Activated T-cell treated with anti-CD3 and anti-CD28 coated beads, Interleukin-2, amount 50 U/mL, for 24 hours (primary cell): Measurements from ENCODE around the gene LIN7A.

Source experiments
- DNase-seq: peaks from one replicate; pipeline ENCODE4 v3.0.0-alpha.2; 2020
- H3K27ac Mint-ChIP-seq: 2 replicates; pipeline ENCODE4 v1.8.0; 2020; ENCODE audit warnings: mild to moderate bottlenecking, mixed read lengths
- H3K27me3 Mint-ChIP-seq: 2 replicates; pipeline ENCODE4 v1.8.0; 2020; ENCODE audit warnings: mixed read lengths
- H3K36me3 Mint-ChIP-seq: 2 replicates; pipeline ENCODE4 v1.8.0; 2020; ENCODE audit warnings: low read depth, mixed read lengths
- H3K4me1 Mint-ChIP-seq: 2 replicates; pipeline ENCODE4 v1.8.0; 2020; ENCODE audit warnings: low read depth, mixed read lengths
- H3K4me3 Mint-ChIP-seq: 2 replicates; pipeline ENCODE4 v1.8.0; 2020; ENCODE audit warnings: mild to moderate bottlenecking, moderate library complexity, mixed read lengths
- H3K9me3 Mint-ChIP-seq: 2 replicates; pipeline ENCODE4 v1.8.0; 2020; ENCODE audit warnings: mixed read lengths

The LIN7A gene

GRCh38 chr12:80858356-80858755 is 79.4 kb downstream of the LIN7A start:
- DNase-seq = no peak
- Mint-ChIP-seq H3K36me3 (no peaks in the 10 kb centered on the region), H3K4me1 (no peaks in the 10 kb centered on the region), H3K27ac (no peak overlapping the region), H3K27me3 (no peaks in the 10 kb centered on the region), H3K4me3 (no peak overlapping the region), H3K9me3 (no peaks in the 10 kb centered on the region)

- H3K27ac Mint-ChIP-seq = no peak overlapping the region
- H3K36me3 Mint-ChIP-seq = no peaks in the 10 kb centered on the region
- no peaks in the 10 kb centered on the region for H3K4me1 Mint-ChIP-seq
- no peak overlapping the region for H3K4me3 Mint-ChIP-seq
- no peak for DNase-seq
- H3K9me3 Mint-ChIP-seq = no peaks in the 10 kb centered on the region
- H3K27me3 Mint-ChIP-seq = no peaks in the 10 kb centered on the region
Observed at GRCh38 chr12:80857311-80857710, 80.4 kb downstream of the LIN7A start.

GRCh38 chr12:80849337-80849736 is 88.4 kb downstream of the LIN7A start:
- no peaks in the 10 kb centered on the region for H3K36me3 Mint-ChIP-seq
- H3K27me3 Mint-ChIP-seq = no peaks in the 10 kb centered on the region
- no peaks in the 10 kb centered on the region for H3K4me1 Mint-ChIP-seq
- DNase-seq = no peak
- H3K9me3 Mint-ChIP-seq = peaks cover 2% of the 10 kb centered on the region
- no peak overlapping the region for H3K4me3 Mint-ChIP-seq
- H3K27ac Mint-ChIP-seq = no peak overlapping the region

- no peaks in the 10 kb centered on the region for H3K27me3 Mint-ChIP-seq
- no peaks in the 10 kb centered on the region for H3K36me3 Mint-ChIP-seq
- DNase-seq = no peak
- H3K27ac Mint-ChIP-seq = no peak overlapping the region
- peaks cover 2% of the 10 kb centered on the region for H3K9me3 Mint-ChIP-seq
- H3K4me1 Mint-ChIP-seq = no peaks in the 10 kb centered on the region
- no peak overlapping the region for H3K4me3 Mint-ChIP-seq
Observed at GRCh38 chr12:80848858-80849257, 88.9 kb downstream of the LIN7A start.

- no peaks in the 10 kb centered on the region for H3K36me3 Mint-ChIP-seq
- H3K4me1 Mint-ChIP-seq = no peaks in the 10 kb centered on the region
- peaks cover 2% of the 10 kb centered on the region for H3K9me3 Mint-ChIP-seq
- no peak for DNase-seq
- no peaks in the 10 kb centered on the region for H3K27me3 Mint-ChIP-seq
- H3K27ac Mint-ChIP-seq = no peak overlapping the region
- H3K4me3 Mint-ChIP-seq = no peak overlapping the region
Observed at GRCh38 chr12:80847575-80847974, 90.2 kb downstream of the LIN7A start.

GRCh38 chr12:80846952-80847351 is 90.8 kb downstream of the LIN7A start:
- Mint-ChIP-seq H3K4me3 (no peak overlapping the region), H3K27me3 (no peaks in the 10 kb centered on the region), H3K27ac (no peak overlapping the region), H3K9me3 (peaks cover 2% of the 10 kb centered on the region), H3K4me1 (no peaks in the 10 kb centered on the region), H3K36me3 (no peaks in the 10 kb centered on the region)
- DNase-seq = no peak

GRCh38 chr12:80845639-80846038 is 92.1 kb downstream of the LIN7A start:
- H3K36me3 Mint-ChIP-seq = no peaks in the 10 kb centered on the region
- peaks cover 2% of the 10 kb centered on the region for H3K9me3 Mint-ChIP-seq
- H3K4me1 Mint-ChIP-seq = no peaks in the 10 kb centered on the region
- H3K27me3 Mint-ChIP-seq = no peaks in the 10 kb centered on the region
- no peak overlapping the region for H3K4me3 Mint-ChIP-seq
- H3K27ac Mint-ChIP-seq = no peak overlapping the region
- DNase-seq = no peak

GRCh38 chr12:80843969-80844368 is 93.8 kb downstream of the LIN7A start:
- no peaks in the 10 kb centered on the region for H3K4me1 Mint-ChIP-seq
- H3K27ac Mint-ChIP-seq = no peak overlapping the region
- H3K9me3 Mint-ChIP-seq = peaks cover 2% of the 10 kb centered on the region
- no peaks in the 10 kb centered on the region for H3K36me3 Mint-ChIP-seq
- no peak for DNase-seq
- H3K27me3 Mint-ChIP-seq = no peaks in the 10 kb centered on the region
- no peak overlapping the region for H3K4me3 Mint-ChIP-seq

GRCh38 chr12:80838708-80839107 is 99.0 kb downstream of the LIN7A start:
- H3K27me3 Mint-ChIP-seq = no peaks in the 10 kb centered on the region
- no peak for DNase-seq
- H3K4me3 Mint-ChIP-seq = no peak overlapping the region
- H3K36me3 Mint-ChIP-seq = no peaks in the 10 kb centered on the region
- H3K9me3 Mint-ChIP-seq = peaks cover 3% of the 10 kb centered on the region
- H3K27ac Mint-ChIP-seq = no peak overlapping the region
- H3K4me1 Mint-ChIP-seq = no peaks in the 10 kb centered on the region

- Mint-ChIP-seq H3K4me3 (no peak overlapping the region), H3K27ac (no peak overlapping the region), H3K9me3 (peaks cover 3% of the 10 kb centered on the region), H3K4me1 (no peaks in the 10 kb centered on the region), H3K27me3 (no peaks in the 10 kb centered on the region), H3K36me3 (no peaks in the 10 kb centered on the region)
- no peak for DNase-seq
Observed at GRCh38 chr12:80838024-80838658, 99.6 kb downstream of the LIN7A start.

GRCh38 chr12:80837342-80837978 is 100.3 kb downstream of the LIN7A start:
- peaks cover 3% of the 10 kb centered on the region for H3K9me3 Mint-ChIP-seq
- no peaks in the 10 kb centered on the region for H3K36me3 Mint-ChIP-seq
- no peak overlapping the region for H3K27ac Mint-ChIP-seq
- H3K4me1 Mint-ChIP-seq = no peaks in the 10 kb centered on the region
- H3K4me3 Mint-ChIP-seq = no peak overlapping the region
- H3K27me3 Mint-ChIP-seq = no peaks in the 10 kb centered on the region
- DNase-seq = no peak

GRCh38 chr12:80834724-80835123 is 103.0 kb downstream of the LIN7A start:
- H3K9me3 Mint-ChIP-seq = peaks cover 3% of the 10 kb centered on the region
- no peaks in the 10 kb centered on the region for H3K4me1 Mint-ChIP-seq
- H3K4me3 Mint-ChIP-seq = no peak overlapping the region
- DNase-seq = no peak
- H3K27ac Mint-ChIP-seq = no peak overlapping the region
- H3K36me3 Mint-ChIP-seq = no peaks in the 10 kb centered on the region
- no peaks in the 10 kb centered on the region for H3K27me3 Mint-ChIP-seq

GRCh38 chr12:80830533-80831088 is 107.1 kb downstream of the LIN7A start:
- DNase-seq = no peak
- no peaks in the 10 kb centered on the region for H3K36me3 Mint-ChIP-seq
- no peak overlapping the region for H3K27ac Mint-ChIP-seq
- no peaks in the 10 kb centered on the region for H3K4me1 Mint-ChIP-seq
- H3K27me3 Mint-ChIP-seq = no peaks in the 10 kb centered on the region
- H3K4me3 Mint-ChIP-seq = no peak overlapping the region
- H3K9me3 Mint-ChIP-seq = no peaks in the 10 kb centered on the region

- Mint-ChIP-seq H3K27ac (no peak overlapping the region), H3K27me3 (no peaks in the 10 kb centered on the region), H3K9me3 (no peaks in the 10 kb centered on the region), H3K36me3 (no peaks in the 10 kb centered on the region), H3K4me3 (no peak overlapping the region), H3K4me1 (no peaks in the 10 kb centered on the region)
- no peak for DNase-seq
Observed at GRCh38 chr12:80829767-80830166, 108.0 kb downstream of the LIN7A start.

- DNase-seq = no peak
- H3K27me3 Mint-ChIP-seq = no peaks in the 10 kb centered on the region
- no peaks in the 10 kb centered on the region for H3K36me3 Mint-ChIP-seq
- H3K9me3 Mint-ChIP-seq = no peaks in the 10 kb centered on the region
- no peak overlapping the region for H3K4me3 Mint-ChIP-seq
- no peaks in the 10 kb centered on the region for H3K4me1 Mint-ChIP-seq
- H3K27ac Mint-ChIP-seq = no peak overlapping the region
Observed at GRCh38 chr12:80825506-80825905, 112.2 kb downstream of the LIN7A start.
